Natural killer cell (primary cell): ENCODE results near the gene AGPAT4. TPM values are rescaled to one million over a fixed set of nuclear protein-coding genes. Genes with fewer than 3 reads are reported as not detected.

ENCODE experiments used
- ATAC-seq, 3 donors: fragments of 150-1000 bp in 2 of 3; fragments of 200-7000 bp in 1 of 3; cut with Tn5 transposase; 1 replicate in 1 of 3; 2 replicates in 2 of 3; pipeline ENCODE4 v1.10.0; 2021; ENCODE audit warnings: mild to moderate bottlenecking in 2 of 3, moderate library complexity in 2 of 3
- DNase-seq, 2 donors: peaks; one replicate each; pipeline versions ENCODE4 v3.0.0 to v3.0.0-alpha.2; 2013 to 2021; ENCODE audit warnings: mixed read lengths in 1 of 2
- H3K27ac ChIP-seq: one replicate; pipeline ENCODE4 v1.5.1; 2013; ENCODE audit warnings: mild to moderate bottlenecking, low read length
- H3K27me3 ChIP-seq: one replicate; pipeline ENCODE4 v1.6.1; 2013; ENCODE audit warnings: low read length; ENCODE audit not compliant: control insufficient read depth, insufficient read depth
- H3K36me3 ChIP-seq: one replicate; pipeline ENCODE4 v1.6.1; 2013; ENCODE audit warnings: low read length; ENCODE audit not compliant: control insufficient read depth, insufficient read depth
- H3K4me1 ChIP-seq: one replicate; pipeline ENCODE4 v1.6.1; 2013; ENCODE audit warnings: low read length; ENCODE audit not compliant: control insufficient read depth, insufficient read depth
- H3K4me3 ChIP-seq: one replicate; pipeline ENCODE4 v1.5.1; 2013; ENCODE audit warnings: low read length
- H3K9me3 ChIP-seq: one replicate; pipeline ENCODE4 v1.6.1; 2013; ENCODE audit warnings: low read length; ENCODE audit not compliant: control insufficient read depth, insufficient read depth
- H3K27ac Mint-ChIP-seq, 2 donors: one replicate each; pipeline ENCODE4 v1.8.0; 2022; ENCODE audit warnings: mild to moderate bottlenecking in 2 of 2, mixed read lengths in 2 of 2, moderate library complexity in 1 of 2
- H3K27me3 Mint-ChIP-seq, 2 donors: one replicate each; pipeline ENCODE4 v1.8.0; 2022; ENCODE audit warnings: low read depth in 2 of 2, mixed read lengths in 2 of 2
- H3K36me3 Mint-ChIP-seq: one replicate; pipeline ENCODE4 v1.8.0; 2022; ENCODE audit warnings: mixed read lengths
- H3K4me1 Mint-ChIP-seq, 2 donors: one replicate each; pipeline ENCODE4 v1.8.0; 2022; ENCODE audit warnings: mixed read lengths in 2 of 2
- H3K4me3 Mint-ChIP-seq: one replicate; pipeline ENCODE4 v1.8.0; 2022; ENCODE audit warnings: mild to moderate bottlenecking, moderate library complexity, mixed read lengths
- H3K9me3 Mint-ChIP-seq, 2 donors: one replicate each; pipeline ENCODE4 v1.8.0; 2022; ENCODE audit warnings: mixed read lengths in 2 of 2
- CTCF ChIP-seq: fragments of 200-600 bp; IDR thresholded peaks from one replicate; pipeline ENCODE4 v1.8.0; 2022; ENCODE audit warnings: antibody characterized with exemption
- WGBS: methylation state at CpG from one replicate; pipeline ENCODE4 v1.1.7; 2013; ENCODE audit warnings: missing lambda C conversion rate; ENCODE audit not compliant: insufficient coverage; 5-methylcytosine and 5-hydroxymethylcytosine counted together
- intact Hi-C: fragments of 100-400 bp; cut with micrococcal nuclease; formaldehyde crosslinking; loops from one replicate; pipeline ENCODE4 v1.14.2; 2022
- total RNA-seq, 4 donors: library from RNA; stranded (reverse); fragments of 120-200 nt in 1 of 4; gene quantifications; one replicate each; pipeline versions ENCODE4 v1.2.3 to v1.2.4, GENCODE V29; 2013 to 2022

Gene AGPAT4
- total RNA-seq, 3 donors from 2014 or later (not counting 1 experiment from before 2014, with no cell fraction given) = 24.5 to 38.1 (median 25.8) TPM

- H3K4me1 Mint-ChIP-seq = peaks cover 34 to 42% of the 10 kb centered on the region in 2 donors
- no peak for TF ChIP-seq CTCF
- H3K36me3 ChIP-seq = peaks cover 7% of the 10 kb centered on the region
- intact Hi-C loops = no loop called here
- ATAC-seq = no peak
- no peaks in the 10 kb centered on the region for H3K27me3 Mint-ChIP-seq
- no peak overlapping the region for H3K27ac ChIP-seq
- no peaks in the 10 kb centered on the region for H3K27me3 ChIP-seq
- no peak overlapping the region for H3K4me3 Mint-ChIP-seq
- no peak overlapping the region for H3K4me3 ChIP-seq
- H3K4me1 ChIP-seq = peaks cover 13% of the 10 kb centered on the region
- H3K9me3 ChIP-seq = no peaks in the 10 kb centered on the region
- no peak for DNase-seq
- H3K27ac Mint-ChIP-seq = peak overlapping the region in 1 of 2 donors; percentile 74
- H3K9me3 Mint-ChIP-seq = no peaks in the 10 kb centered on the region
- 71% methylated on average over 3 of the region's 4 CpGs for WGBS
- peaks cover 8% of the 10 kb centered on the region for H3K36me3 Mint-ChIP-seq
Observed at GRCh38 chr6:161169696-161170095, 104.2 kb downstream of the AGPAT4 start.

DNA sequence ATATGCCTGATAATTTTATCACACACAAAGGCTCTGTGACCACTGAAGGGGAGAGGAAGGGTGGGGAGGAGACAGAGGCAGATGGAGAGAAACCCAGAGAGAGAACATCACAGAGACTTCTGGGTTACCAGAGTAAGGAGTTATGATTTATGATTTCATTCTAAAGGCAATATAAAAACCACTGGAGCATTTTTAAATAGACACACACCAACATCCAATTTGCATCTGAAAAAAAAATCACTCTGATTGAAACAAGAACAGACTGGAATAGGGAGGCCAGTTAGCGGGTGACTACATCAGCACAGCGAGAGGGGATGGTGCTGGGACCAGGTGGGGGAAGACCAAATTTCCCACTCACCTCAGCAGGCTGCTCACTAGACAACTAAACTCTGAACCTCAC is 104.8 kb downstream of the AGPAT4 start:
- peaks cover 34 to 42% of the 10 kb centered on the region in 2 donors for H3K4me1 Mint-ChIP-seq
- WGBS = no CpG with 5 or more reads among the region's 2 CpGs
- intact Hi-C loops = no loop called here
- Histone ChIP-seq H3K27me3 (no peaks in the 10 kb centered on the region), H3K27ac (no peak overlapping the region), H3K4me3 (no peak overlapping the region), H3K9me3 (no peaks in the 10 kb centered on the region), H3K4me1 (peaks cover 13% of the 10 kb centered on the region), H3K36me3 (peaks cover 11% of the 10 kb centered on the region)
- no peaks in the 10 kb centered on the region for H3K9me3 Mint-ChIP-seq
- no peaks in the 10 kb centered on the region for H3K27me3 Mint-ChIP-seq
- no peak for DNase-seq
- peak overlapping the region in 1 of 2 donors; percentile 76 for H3K27ac Mint-ChIP-seq
- peaks cover 8% of the 10 kb centered on the region for H3K36me3 Mint-ChIP-seq
- TF ChIP-seq CTCF = no peak
- ATAC-seq = no peak
- H3K4me3 Mint-ChIP-seq = no peak overlapping the region

DNA sequence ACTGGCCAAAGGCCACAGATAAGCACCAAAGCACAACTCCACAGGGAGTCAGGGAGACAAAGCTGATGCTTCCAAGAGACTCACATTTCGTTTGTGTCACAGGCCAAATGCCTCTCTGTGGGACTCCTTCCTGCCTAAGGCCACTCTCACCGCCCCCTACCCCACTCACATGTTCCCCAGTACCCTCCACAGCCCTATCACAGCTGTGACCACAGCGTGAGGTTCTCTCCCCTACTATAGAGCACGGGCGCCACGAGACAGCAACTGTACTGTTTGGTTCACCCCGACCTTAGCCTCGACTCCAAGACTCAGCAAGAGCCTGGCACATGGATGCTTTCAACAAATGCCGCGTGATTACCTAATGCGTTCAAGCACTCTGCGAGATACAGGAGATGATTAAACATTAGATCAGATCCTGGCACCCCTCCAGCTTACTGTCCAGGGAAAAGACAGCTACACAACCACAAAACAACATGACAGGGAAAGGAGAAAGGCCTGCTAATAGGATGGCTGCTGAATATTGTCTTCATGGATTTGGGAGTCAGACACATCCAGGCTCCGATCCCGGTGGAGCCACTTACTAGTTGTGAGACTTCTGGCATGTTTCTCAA is 105.5 kb downstream of the AGPAT4 start:
- no peaks in the 10 kb centered on the region for H3K9me3 ChIP-seq
- Mint-ChIP-seq H3K9me3 (no peaks in the 10 kb centered on the region), H3K4me3 (no peak overlapping the region), H3K4me1 (peaks cover 34 to 42% of the 10 kb centered on the region in 2 donors), H3K27me3 (no peaks in the 10 kb centered on the region), H3K36me3 (peaks cover 8% of the 10 kb centered on the region), H3K27ac (peak overlapping the region in 1 of 2 donors; percentile 76)
- intact Hi-C loops = no loop called here
- peaks cover 13% of the 10 kb centered on the region for H3K4me1 ChIP-seq
- peak in 2 of 3 donors; percentile 54 to 56 for ATAC-seq
- 78% methylated on average over 14 of the region's 14 CpGs for WGBS
- no peaks in the 10 kb centered on the region for H3K27me3 ChIP-seq
- DNase-seq = no peak
- no peak overlapping the region for H3K27ac ChIP-seq
- H3K4me3 ChIP-seq = no peak overlapping the region
- peaks cover 16% of the 10 kb centered on the region for H3K36me3 ChIP-seq
- TF ChIP-seq CTCF = no peak

GRCh38 chr6:161166677-161167076 is 107.2 kb downstream of the AGPAT4 start:
- DNase-seq (no peak), ATAC-seq (no peak)
- TF ChIP-seq CTCF = no peak
- H3K9me3 ChIP-seq = no peaks in the 10 kb centered on the region
- no peaks in the 10 kb centered on the region for H3K27me3 ChIP-seq
- 96% methylated on average over 2 of the region's 5 CpGs for WGBS
- intact Hi-C loops = no loop called here
- Mint-ChIP-seq H3K4me1 (peaks cover 34 to 42% of the 10 kb centered on the region in 2 donors), H3K27me3 (no peaks in the 10 kb centered on the region), H3K9me3 (no peaks in the 10 kb centered on the region), H3K36me3 (peaks cover 8% of the 10 kb centered on the region), H3K27ac (peak overlapping the region in 1 of 2 donors; percentile 29), H3K4me3 (no peak overlapping the region)
- no peak overlapping the region for H3K27ac ChIP-seq
- H3K4me1 ChIP-seq = peaks cover 13% of the 10 kb centered on the region
- no peak overlapping the region for H3K4me3 ChIP-seq
- H3K36me3 ChIP-seq = peaks cover 20% of the 10 kb centered on the region
